Immature natural killer cell (primary cell): ENCODE results near the gene TBC1D22A. TPM values are rescaled to one million over a fixed set of nuclear protein-coding genes. Genes with fewer than 3 reads are reported as not detected.

Experiments used
- DNase-seq, 3 donors: peaks; one replicate each; pipeline ENCODE4 v3.0.0; 2022; ENCODE audit warnings: mixed read lengths in 1 of 3
- H3K27ac Mint-ChIP-seq, 6 donors: one replicate each; pipeline ENCODE4 v1.8.0; 2020; ENCODE audit warnings: mixed read lengths in 6 of 6, mild to moderate bottlenecking in 5 of 6, inconsistent platforms in 4 of 6, moderate library complexity in 3 of 6
- H3K27me3 Mint-ChIP-seq, 3 donors: one replicate each; pipeline ENCODE4 v1.8.0; 2020 to 2021; ENCODE audit warnings: low read depth in 3 of 3, mild to moderate bottlenecking in 3 of 3, mixed read lengths in 3 of 3, moderate library complexity in 3 of 3, inconsistent platforms in 1 of 3
- H3K36me3 Mint-ChIP-seq, 3 donors: one replicate each; pipeline ENCODE4 v1.8.0; 2020; ENCODE audit warnings: mixed read lengths in 3 of 3, inconsistent platforms in 2 of 3, mild to moderate bottlenecking in 2 of 3
- H3K4me1 Mint-ChIP-seq, 2 donors: one replicate each; pipeline ENCODE4 v1.8.0; 2020; ENCODE audit warnings: inconsistent platforms in 2 of 2, mild to moderate bottlenecking in 2 of 2, mixed read lengths in 2 of 2, moderate library complexity in 1 of 2
- H3K4me3 Mint-ChIP-seq, 5 donors: one replicate each; pipeline ENCODE4 v1.8.0; 2020; ENCODE audit warnings: mild to moderate bottlenecking in 5 of 5, mixed read lengths in 5 of 5, inconsistent platforms in 3 of 5, moderate library complexity in 3 of 5
- H3K9me3 Mint-ChIP-seq, 6 donors: one replicate each; pipeline ENCODE4 v1.8.0; 2020; ENCODE audit warnings: mild to moderate bottlenecking in 6 of 6, mixed read lengths in 6 of 6, inconsistent platforms in 4 of 6, moderate library complexity in 3 of 6
- polyA plus RNA-seq, 3 donors: library from polyadenylated mRNA; unstranded; fragments of 300-500 nt; fragmentation: Illumina TruSeq; gene quantifications; one replicate each; pipeline ENCODE4 v1.2.3, GENCODE V29; 2021

TBC1D22A gene
- polyA plus RNA-seq, 3 donors from 2014 or later, result 20.6 to 28.0 (median 24.0) TPM

- Mint-ChIP-seq H3K4me3 (peak overlapping the region; percentile 85 to 90 (median 88)), H3K27ac (peak overlapping the region; percentile 100), H3K4me1 (peaks cover 58 to 59% of the 10 kb centered on the region in 2 donors), H3K36me3 (no peaks in the 10 kb centered on the region), H3K9me3 (no peaks in the 10 kb centered on the region), H3K27me3 (peaks cover 10% of the 10 kb centered on the region in 3 donors)
- peak; percentile 90 to 91 (median 90) for DNase-seq
Measured at GRCh38 chr22:46791201-46791731, 28.8 kb downstream of the TBC1D22A start.

- no peak for DNase-seq
- Mint-ChIP-seq H3K27me3 (peaks cover 10% of the 10 kb centered on the region in 3 donors), H3K36me3 (peaks cover 0 to 4% (median 0%) of the 10 kb centered on the region in 3 donors), H3K27ac (peak overlapping the region; percentile 100), H3K9me3 (no peaks in the 10 kb centered on the region), H3K4me3 (peak overlapping the region in 2 of 5 donors; percentile 25 to 85), H3K4me1 (peaks cover 53 to 57% of the 10 kb centered on the region in 2 donors)
Measured at GRCh38 chr22:46792061-46792796, 29.8 kb downstream of the TBC1D22A start.

GRCh38 chr22:46792841-46793261 is 30.4 kb downstream of the TBC1D22A start:
- DNase-seq, result no peak
- peaks cover 48 to 55% of the 10 kb centered on the region in 2 donors for H3K4me1 Mint-ChIP-seq
- H3K27me3 Mint-ChIP-seq, result peaks cover 10% of the 10 kb centered on the region in 3 donors
- peaks cover 0 to 10% (median 0%) of the 10 kb centered on the region in 3 donors for H3K36me3 Mint-ChIP-seq
- H3K4me3 Mint-ChIP-seq, result no peak overlapping the region
- H3K27ac Mint-ChIP-seq, result peak overlapping the region; percentile 100
- H3K9me3 Mint-ChIP-seq, result no peaks in the 10 kb centered on the region

DNA sequence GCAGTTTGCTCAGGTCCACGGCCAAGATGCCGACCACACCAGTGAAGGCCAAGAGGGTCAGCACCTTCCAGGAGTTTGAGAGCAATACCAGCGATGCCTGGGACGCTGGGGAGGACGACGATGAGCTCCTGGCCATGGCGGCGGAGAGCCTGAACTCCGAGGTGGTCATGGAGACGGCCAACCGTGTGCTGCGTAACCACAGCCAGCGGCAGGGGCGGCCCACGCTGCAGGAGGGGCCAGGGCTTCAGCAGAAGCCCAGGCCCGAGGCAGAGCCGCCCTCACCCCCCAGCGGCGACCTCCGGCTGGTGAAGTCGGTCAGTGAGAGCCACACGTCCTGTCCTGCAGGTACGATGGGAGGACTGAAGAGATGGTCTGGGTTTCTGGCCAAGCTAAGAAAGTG is 31.0 kb downstream of the TBC1D22A start:
- H3K36me3 Mint-ChIP-seq, result peaks cover 2 to 14% (median 2%) of the 10 kb centered on the region in 3 donors
- no peaks in the 10 kb centered on the region for H3K9me3 Mint-ChIP-seq

DNA sequence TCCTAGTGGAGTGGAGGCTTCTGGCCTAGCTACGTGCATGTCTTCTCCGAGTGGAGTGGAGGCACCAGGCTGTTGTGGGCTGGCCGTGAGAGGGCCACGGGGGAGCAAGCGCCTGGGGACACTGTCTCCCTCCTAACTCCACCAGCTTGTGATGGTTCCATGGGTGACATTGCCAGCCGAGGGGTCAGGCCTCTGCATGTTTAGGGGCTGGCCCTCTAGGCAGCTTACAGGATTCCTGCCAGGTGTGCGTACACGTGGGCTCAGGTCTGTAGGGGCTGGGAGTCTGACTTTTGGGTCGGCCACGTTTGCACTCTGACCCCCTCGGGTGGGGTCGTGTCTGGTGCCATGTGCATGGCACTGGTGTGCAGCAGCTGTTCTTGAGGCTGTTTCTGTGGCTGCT is 31.6 kb downstream of the TBC1D22A start:
- Mint-ChIP-seq H3K36me3 (peaks cover 4 to 18% (median 5%) of the 10 kb centered on the region in 3 donors), H3K27me3 (peaks cover 10 to 12% (median 10%) of the 10 kb centered on the region in 3 donors), H3K4me3 (no peak overlapping the region), H3K9me3 (no peaks in the 10 kb centered on the region), H3K4me1 (peaks cover 41 to 50% of the 10 kb centered on the region in 2 donors), H3K27ac (peak overlapping the region; percentile 49 to 100 (median 92))
- no peak for DNase-seq

More for the DNA sequence above, 31.0 kb downstream of the TBC1D22A start:
- Mint-ChIP-seq H3K27ac (peak overlapping the region; percentile 100), H3K27me3 (peaks cover 10% of the 10 kb centered on the region in 3 donors), H3K4me3 (no peak overlapping the region), H3K4me1 (peaks cover 45 to 51% of the 10 kb centered on the region in 2 donors)
- DNase-seq, result no peak

- peak overlapping the region; percentile 45 to 100 (median 75) for H3K27ac Mint-ChIP-seq
Measured at GRCh38 chr22:46794491-46794890, 32.0 kb downstream of the TBC1D22A start.

GRCh38 chr22:46795140-46795539 is 32.7 kb downstream of the TBC1D22A start:
- H3K4me3 Mint-ChIP-seq, result no peak overlapping the region
- H3K9me3 Mint-ChIP-seq, result no peaks in the 10 kb centered on the region
- H3K27ac Mint-ChIP-seq, result peak overlapping the region in 3 of 6 donors; percentile 45 to 100 (median 62)
- peaks cover 8 to 26% (median 8%) of the 10 kb centered on the region in 3 donors for H3K36me3 Mint-ChIP-seq
- DNase-seq, result no peak
- H3K27me3 Mint-ChIP-seq, result peaks cover 10 to 12% (median 10%) of the 10 kb centered on the region in 3 donors
- peaks cover 31 to 44% of the 10 kb centered on the region in 2 donors for H3K4me1 Mint-ChIP-seq

More at GRCh38 chr22:46794491-46794890, 32.0 kb downstream of the TBC1D22A start:
- peaks cover 37 to 48% of the 10 kb centered on the region in 2 donors for H3K4me1 Mint-ChIP-seq
- H3K27me3 Mint-ChIP-seq, result peaks cover 10 to 12% (median 10%) of the 10 kb centered on the region in 3 donors
- H3K36me3 Mint-ChIP-seq, result peaks cover 4 to 22% (median 8%) of the 10 kb centered on the region in 3 donors
- no peak for DNase-seq
- no peak overlapping the region for H3K4me3 Mint-ChIP-seq
- H3K9me3 Mint-ChIP-seq, result no peaks in the 10 kb centered on the region

- no peak for DNase-seq
- H3K4me1 Mint-ChIP-seq, result peaks cover 22 to 36% of the 10 kb centered on the region in 2 donors
- no peak overlapping the region for H3K4me3 Mint-ChIP-seq
- H3K36me3 Mint-ChIP-seq, result peaks cover 8 to 30% (median 9%) of the 10 kb centered on the region in 3 donors
- H3K9me3 Mint-ChIP-seq, result no peaks in the 10 kb centered on the region
- peak overlapping the region in 2 of 6 donors; percentile 50 to 62 for H3K27ac Mint-ChIP-seq
- H3K27me3 Mint-ChIP-seq, result peaks cover 7 to 10% (median 8%) of the 10 kb centered on the region in 3 donors
Measured at GRCh38 chr22:46795845-46796565, 33.6 kb downstream of the TBC1D22A start.

DNA sequence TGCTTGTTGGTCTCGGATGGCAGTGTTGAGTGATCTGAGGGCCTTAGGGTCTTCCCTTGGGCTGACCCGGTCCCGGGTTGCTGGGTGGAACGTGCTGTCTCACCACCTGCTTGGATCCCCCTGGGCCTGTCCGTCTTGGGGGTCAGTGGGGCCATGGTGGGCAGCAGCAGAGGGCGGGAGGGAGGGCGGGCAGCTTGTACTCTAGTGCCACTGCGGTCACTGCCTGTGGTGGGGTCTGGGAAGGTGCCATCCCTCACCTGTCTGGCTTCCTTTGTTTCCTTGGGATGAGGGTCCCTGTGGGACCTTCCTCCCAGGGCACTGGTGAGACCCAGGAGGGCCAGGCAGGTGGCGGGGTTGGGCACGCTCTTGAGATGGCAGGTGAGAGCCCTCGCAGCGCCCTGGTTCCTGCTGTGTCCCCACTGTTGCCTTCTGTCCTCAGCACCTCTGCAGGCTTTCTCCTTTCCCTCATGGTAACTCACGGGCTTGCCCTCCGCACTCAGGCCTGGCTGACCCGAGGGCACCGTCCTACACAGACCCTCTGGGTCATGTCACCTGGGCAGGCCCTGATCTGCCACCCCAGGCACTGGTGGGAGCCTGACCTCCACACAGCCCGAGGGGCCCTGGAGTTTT is 34.2 kb downstream of the TBC1D22A start:
- Mint-ChIP-seq H3K27ac (peak overlapping the region in 4 of 6 donors; percentile 45 to 79 (median 70)), H3K4me3 (no peak overlapping the region), H3K4me1 (peaks cover 15 to 30% of the 10 kb centered on the region in 2 donors), H3K27me3 (peaks cover under 1 to 3% (median under 1%) of the 10 kb centered on the region in 3 donors), H3K9me3 (no peaks in the 10 kb centered on the region), H3K36me3 (peaks cover 8 to 30% (median 9%) of the 10 kb centered on the region in 3 donors)
- DNase-seq, result no peak

DNA sequence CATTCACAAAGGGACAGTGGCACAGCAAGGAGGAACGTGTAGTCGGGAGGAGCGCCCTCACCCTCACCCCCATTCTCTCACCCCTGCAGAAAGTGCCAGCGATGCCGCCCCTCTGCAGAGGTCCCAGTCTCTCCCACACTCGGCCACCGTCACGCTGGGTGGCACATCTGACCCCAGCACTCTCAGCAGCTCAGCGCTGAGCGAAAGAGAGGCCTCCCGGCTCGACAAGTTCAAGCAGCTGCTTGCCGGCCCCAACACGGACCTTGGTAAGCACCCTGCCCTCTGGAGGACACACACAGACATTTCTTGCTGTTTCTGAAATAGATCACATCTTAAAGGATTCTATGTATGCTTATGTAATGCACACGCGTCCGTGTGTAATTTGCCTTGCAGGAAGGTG is 34.9 kb downstream of the TBC1D22A start:
- DNase-seq, result no peak
- Mint-ChIP-seq H3K9me3 (peaks cover 0 to 2% (median 0%) of the 10 kb centered on the region in 6 donors), H3K4me3 (peak overlapping the region in 1 of 5 donors; percentile 12), H3K4me1 (peaks cover 14 to 27% of the 10 kb centered on the region in 2 donors), H3K27me3 (peaks cover 0 to 2% (median 0%) of the 10 kb centered on the region in 3 donors), H3K36me3 (peaks cover 8 to 30% (median 9%) of the 10 kb centered on the region in 3 donors), H3K27ac (peak overlapping the region in 5 of 6 donors; percentile 28 to 79 (median 50))

GRCh38 chr22:46798041-46798365 is 35.6 kb downstream of the TBC1D22A start:
- H3K9me3 Mint-ChIP-seq, result peaks cover 0 to 2% (median 0%) of the 10 kb centered on the region in 6 donors
- H3K4me3 Mint-ChIP-seq, result no peak overlapping the region
- H3K27ac Mint-ChIP-seq, result peak overlapping the region in 4 of 6 donors; percentile 48 to 82 (median 76)
- no peak for DNase-seq
- peaks cover 8 to 30% (median 9%) of the 10 kb centered on the region in 3 donors for H3K36me3 Mint-ChIP-seq
- H3K4me1 Mint-ChIP-seq, result peaks cover 15 to 23% of the 10 kb centered on the region in 2 donors
- peaks cover 0 to 2% (median 0%) of the 10 kb centered on the region in 3 donors for H3K27me3 Mint-ChIP-seq

DNA sequence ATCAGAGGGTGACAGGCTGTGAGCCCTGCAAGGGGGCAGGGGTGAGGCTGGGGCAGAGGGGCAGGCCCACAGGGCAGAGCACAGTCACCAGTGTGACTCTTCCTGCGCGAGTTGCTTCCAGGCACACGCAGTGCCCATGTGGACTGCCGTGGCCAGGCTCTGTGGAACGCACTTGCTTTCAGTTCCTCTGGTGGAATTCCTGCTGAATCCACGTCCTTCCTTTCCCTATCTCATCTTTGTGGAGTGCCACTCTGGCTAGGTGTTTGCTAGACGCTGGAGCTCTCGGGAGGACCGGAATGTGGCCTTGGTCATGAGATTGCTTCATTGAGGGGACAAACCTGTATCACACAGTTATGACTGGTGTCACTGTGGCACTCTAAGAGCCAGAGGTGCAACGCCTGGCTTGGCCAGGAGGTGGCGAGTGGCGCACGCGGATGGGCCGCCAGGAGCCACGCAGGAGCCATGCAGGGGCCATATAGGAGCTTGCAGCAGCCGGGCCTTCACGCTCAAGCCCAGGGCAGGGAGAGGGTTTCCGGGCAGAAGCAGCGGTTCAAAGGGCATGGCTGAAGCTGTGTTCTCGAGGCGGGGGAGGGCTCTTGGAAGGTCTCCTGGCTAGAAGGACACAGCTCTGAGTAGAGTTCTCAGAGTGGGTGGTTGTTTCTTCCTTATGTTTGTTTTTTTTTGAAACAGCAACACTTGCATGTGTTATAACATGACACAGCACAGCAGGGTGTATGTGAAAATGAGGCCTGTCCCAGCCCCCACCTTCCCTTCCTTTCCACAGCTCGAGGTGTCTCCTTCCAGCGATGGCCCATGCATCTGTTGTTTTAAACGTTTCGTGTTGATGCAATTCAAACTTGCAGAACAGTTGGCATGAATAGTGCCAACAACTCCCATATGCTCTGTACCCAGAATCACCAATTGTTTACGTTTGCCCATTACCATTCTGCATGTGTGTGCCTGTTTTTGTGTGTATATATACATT is 36.2 kb downstream of the TBC1D22A start:
- Mint-ChIP-seq H3K9me3 (peaks cover 0 to 2% (median 0%) of the 10 kb centered on the region in 6 donors), H3K4me3 (no peak overlapping the region), H3K27me3 (peaks cover 0 to 2% (median 1%) of the 10 kb centered on the region in 3 donors), H3K27ac (peak overlapping the region; percentile 79 to 96 (median 88)), H3K36me3 (peaks cover 8 to 30% (median 9%) of the 10 kb centered on the region in 3 donors), H3K4me1 (peaks cover 21 to 26% of the 10 kb centered on the region in 2 donors)
- peak; percentile 48 to 62 (median 53) for DNase-seq
